ENCODE measurements around the gene PLB1.

The PLB1 gene

DNA sequence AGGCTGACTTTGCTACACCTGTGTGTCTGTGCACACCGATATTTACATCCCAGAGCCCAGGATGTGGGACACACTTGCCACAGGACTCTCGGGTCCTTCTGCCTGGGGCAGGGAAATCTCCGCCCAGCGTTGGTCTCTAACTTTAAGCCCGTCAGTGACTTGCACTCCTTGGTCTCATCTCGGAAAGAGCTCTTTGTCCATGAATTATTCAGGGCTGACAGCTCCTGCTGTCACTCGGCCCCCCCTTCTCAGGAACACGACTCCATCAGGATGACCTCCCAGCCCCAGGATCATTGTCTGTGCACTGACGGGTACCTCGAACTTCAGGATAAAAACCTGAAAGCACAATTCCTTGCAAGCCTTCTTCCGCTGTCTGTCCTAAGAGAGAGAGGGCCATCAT lies 26.6 kb downstream of the PLB1 start:
- ATAC-seq (ENCODE audit: insufficient read depth, low read depth) = no peak
- Histone ChIP-seq H3K27me3 (ENCODE audit: insufficient read depth, low read length, poor library complexity) (peaks cover 29% of the 10 kb centered on the region), H3K4me2 (ENCODE audit: insufficient read depth, low read length) (no peak overlapping the region)

DNA sequence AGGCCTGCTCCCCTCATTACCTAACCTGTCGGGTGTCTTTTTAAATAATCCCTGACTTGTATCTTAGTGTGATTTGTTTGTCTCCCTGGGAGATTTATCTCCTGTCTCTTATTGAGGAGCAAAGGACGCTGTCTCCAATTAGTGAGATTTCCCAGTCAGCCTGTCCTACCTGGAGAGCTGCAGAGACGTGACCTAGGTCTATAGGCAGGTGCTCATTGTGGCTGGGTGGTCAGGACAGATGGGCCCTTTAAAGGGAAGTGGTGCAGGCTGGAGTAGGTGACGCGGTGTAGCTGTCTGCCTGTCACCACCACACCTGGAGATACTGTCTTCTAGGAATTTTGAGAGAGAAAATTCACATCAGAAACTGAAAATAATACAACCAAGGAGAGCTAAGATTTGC lies 28.0 kb downstream of the PLB1 start:
- Histone ChIP-seq H3K4me2 (ENCODE audit: insufficient read depth, low read length) (no peak overlapping the region), H3K27ac (ENCODE audit: low read length) (no peak overlapping the region), H3K36me3 (ENCODE audit: insufficient read depth, low read length) (no peaks in the 10 kb centered on the region), H2AFZ (ENCODE audit: low read depth, low read length) (no peak overlapping the region), H3K27me3 (ENCODE audit: insufficient read depth, low read length, poor library complexity) (peaks cover 30% of the 10 kb centered on the region), H3K4me1 (ENCODE audit: insufficient read depth, low read length) (no peaks in the 10 kb centered on the region), H3K9me3 (ENCODE audit: insufficient read depth, low read length, severe bottlenecking) (no peaks in the 10 kb centered on the region), H3K79me2 (ENCODE audit: insufficient read depth, low read length) (no peaks in the 10 kb centered on the region), H3K9ac (ENCODE audit: low read depth, low read length) (no peak overlapping the region), H4K20me1 (ENCODE audit: insufficient read depth, low read length) (no peaks in the 10 kb centered on the region), H3K4me3 (ENCODE audit: low read depth in 1 of 2, low read length in 2 of 2) (no peak overlapping the region)
- DNase-seq = no peak
- ATAC-seq (ENCODE audit: insufficient read depth, low read depth) = no peak
- no peak for TF ChIP-seq EZH2 (IDR thresholded peaks at IDR 0.05; ENCODE audit: borderline replicate concordance, low read depth, low read length, severe bottlenecking)
- TF ChIP-seq, protein P1, sequence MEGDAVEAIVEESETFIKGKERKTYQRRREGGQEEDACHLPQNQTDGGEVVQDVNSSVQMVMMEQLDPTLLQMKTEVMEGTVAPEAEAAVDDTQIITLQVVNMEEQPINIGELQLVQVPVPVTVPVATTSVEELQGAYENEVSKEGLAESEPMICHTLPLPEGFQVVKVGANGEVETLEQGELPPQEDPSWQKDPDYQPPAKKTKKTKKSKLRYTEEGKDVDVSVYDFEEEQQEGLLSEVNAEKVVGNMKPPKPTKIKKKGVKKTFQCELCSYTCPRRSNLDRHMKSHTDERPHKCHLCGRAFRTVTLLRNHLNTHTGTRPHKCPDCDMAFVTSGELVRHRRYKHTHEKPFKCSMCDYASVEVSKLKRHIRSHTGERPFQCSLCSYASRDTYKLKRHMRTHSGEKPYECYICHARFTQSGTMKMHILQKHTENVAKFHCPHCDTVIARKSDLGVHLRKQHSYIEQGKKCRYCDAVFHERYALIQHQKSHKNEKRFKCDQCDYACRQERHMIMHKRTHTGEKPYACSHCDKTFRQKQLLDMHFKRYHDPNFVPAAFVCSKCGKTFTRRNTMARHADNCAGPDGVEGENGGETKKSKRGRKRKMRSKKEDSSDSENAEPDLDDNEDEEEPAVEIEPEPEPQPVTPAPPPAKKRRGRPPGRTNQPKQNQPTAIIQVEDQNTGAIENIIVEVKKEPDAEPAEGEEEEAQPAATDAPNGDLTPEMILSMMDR (IDR thresholded peaks at IDR 0.05; ENCODE audit: borderline replicate concordance, extremely low read depth, low read length, poor library complexity, severe bottlenecking) = no peak

More for the DNA sequence above, 26.6 kb downstream of the PLB1 start:
- Histone ChIP-seq H3K4me3 (ENCODE audit: low read depth in 1 of 2, low read length in 2 of 2) (no peak overlapping the region), H3K36me3 (ENCODE audit: insufficient read depth, low read length) (no peaks in the 10 kb centered on the region), H4K20me1 (ENCODE audit: insufficient read depth, low read length) (no peaks in the 10 kb centered on the region), H3K79me2 (ENCODE audit: insufficient read depth, low read length) (no peaks in the 10 kb centered on the region), H3K4me1 (ENCODE audit: insufficient read depth, low read length) (no peaks in the 10 kb centered on the region), H2AFZ (ENCODE audit: low read depth, low read length) (no peak overlapping the region), H3K9me3 (ENCODE audit: insufficient read depth, low read length, severe bottlenecking) (no peaks in the 10 kb centered on the region), H3K9ac (ENCODE audit: low read depth, low read length) (no peak overlapping the region), H3K27ac (ENCODE audit: low read length) (no peak overlapping the region)
- TF ChIP-seq, protein P1 (IDR thresholded peaks at IDR 0.05; ENCODE audit: borderline replicate concordance, extremely low read depth, low read length, poor library complexity, severe bottlenecking) = no peak
- TF ChIP-seq EZH2 (IDR thresholded peaks at IDR 0.05; ENCODE audit: borderline replicate concordance, low read depth, low read length, severe bottlenecking) = no peak
- no peak for DNase-seq

DNA sequence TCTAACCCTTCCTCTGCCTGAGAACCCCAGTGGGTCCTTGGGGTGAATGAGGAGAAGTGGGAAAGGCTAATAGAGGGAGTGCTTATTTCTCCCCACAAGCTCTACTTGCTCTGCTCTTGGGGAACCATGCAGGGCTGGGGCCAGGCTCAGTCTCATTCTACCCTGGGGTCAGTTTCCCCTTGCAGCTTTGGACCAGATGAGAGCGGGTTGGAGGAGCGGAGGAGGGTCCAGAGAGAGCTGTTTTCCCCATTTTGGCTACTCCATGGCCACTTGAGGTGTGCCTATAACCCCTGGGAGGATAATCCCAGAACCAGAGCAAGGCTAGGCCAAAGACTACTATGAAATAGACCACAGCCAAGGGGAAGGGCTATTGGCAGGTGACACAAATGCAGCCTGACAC lies 29.6 kb downstream of the PLB1 start:
- DNase-seq (no peak), ATAC-seq (ENCODE audit: insufficient read depth, low read depth) (no peak)
- Histone ChIP-seq H3K36me3 (ENCODE audit: insufficient read depth, low read length) (no peaks in the 10 kb centered on the region), H3K79me2 (ENCODE audit: insufficient read depth, low read length) (no peaks in the 10 kb centered on the region), H3K4me1 (ENCODE audit: insufficient read depth, low read length) (no peaks in the 10 kb centered on the region), H3K4me2 (ENCODE audit: insufficient read depth, low read length) (no peak overlapping the region), H3K4me3 (ENCODE audit: low read depth in 1 of 2, low read length in 2 of 2) (no peak overlapping the region), H2AFZ (ENCODE audit: low read depth, low read length) (no peak overlapping the region), H3K9ac (ENCODE audit: low read depth, low read length) (no peak overlapping the region), H3K9me3 (ENCODE audit: insufficient read depth, low read length, severe bottlenecking) (no peaks in the 10 kb centered on the region), H3K27ac (ENCODE audit: low read length) (no peak overlapping the region), H4K20me1 (ENCODE audit: insufficient read depth, low read length) (no peaks in the 10 kb centered on the region), H3K27me3 (ENCODE audit: insufficient read depth, low read length, poor library complexity) (peaks cover 30% of the 10 kb centered on the region)
- TF ChIP-seq EZH2 (IDR thresholded peaks at IDR 0.05; ENCODE audit: borderline replicate concordance, low read depth, low read length, severe bottlenecking) = no peak
- TF ChIP-seq, protein P1 (IDR thresholded peaks at IDR 0.05; ENCODE audit: borderline replicate concordance, extremely low read depth, low read length, poor library complexity, severe bottlenecking) = no peak

Measured in DND-41 (cell line).